ENCODE results near the gene FLAD1.
"Not testable (repeated sequence)": the region's sequence is repeated elsewhere in the genome, so short reads cannot be mapped to it uniquely, and the experiment has no call there.

Gene FLAD1

DNA sequence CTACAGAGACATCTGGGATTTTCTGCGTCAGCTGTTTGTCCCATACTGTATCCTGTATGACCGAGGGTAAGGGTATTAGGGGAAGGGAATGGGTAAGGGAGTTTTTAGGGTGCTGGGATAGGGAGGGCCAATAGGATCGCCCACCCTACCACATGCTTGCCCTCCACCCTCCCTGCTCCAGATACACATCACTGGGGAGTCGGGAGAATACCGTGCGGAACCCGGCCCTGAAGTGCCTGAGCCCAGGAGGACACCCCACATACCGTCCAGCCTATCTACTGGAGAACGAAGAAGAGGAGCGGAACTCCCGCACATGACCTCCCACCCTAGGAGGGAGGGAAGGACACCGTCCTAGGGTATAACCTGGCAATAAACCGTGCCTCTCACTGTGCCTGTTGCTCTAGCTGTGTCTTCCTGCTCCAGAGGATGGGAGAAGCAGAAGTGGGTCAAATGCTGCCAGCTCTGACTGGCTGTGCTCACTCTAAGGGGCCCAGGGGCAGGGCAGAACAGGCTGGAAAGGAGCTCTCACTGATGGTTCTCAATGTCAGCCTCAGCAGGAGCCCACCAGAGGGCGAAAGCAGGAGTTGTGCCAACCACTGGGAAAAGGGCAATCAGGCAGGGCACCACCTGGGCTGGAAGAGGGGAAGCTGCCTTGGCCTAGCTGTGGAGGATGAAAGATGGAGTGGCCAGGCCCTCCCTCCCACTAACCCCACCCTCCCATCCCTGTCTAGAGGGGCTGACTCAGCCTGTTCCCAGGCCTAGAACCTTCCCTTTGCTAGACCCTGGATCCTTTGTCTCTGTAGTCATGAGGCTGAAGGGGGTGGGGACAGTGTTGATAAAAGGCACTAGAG, 9.8 kb downstream of the FLAD1 start:
- DNase-seq = no peak

DNA sequence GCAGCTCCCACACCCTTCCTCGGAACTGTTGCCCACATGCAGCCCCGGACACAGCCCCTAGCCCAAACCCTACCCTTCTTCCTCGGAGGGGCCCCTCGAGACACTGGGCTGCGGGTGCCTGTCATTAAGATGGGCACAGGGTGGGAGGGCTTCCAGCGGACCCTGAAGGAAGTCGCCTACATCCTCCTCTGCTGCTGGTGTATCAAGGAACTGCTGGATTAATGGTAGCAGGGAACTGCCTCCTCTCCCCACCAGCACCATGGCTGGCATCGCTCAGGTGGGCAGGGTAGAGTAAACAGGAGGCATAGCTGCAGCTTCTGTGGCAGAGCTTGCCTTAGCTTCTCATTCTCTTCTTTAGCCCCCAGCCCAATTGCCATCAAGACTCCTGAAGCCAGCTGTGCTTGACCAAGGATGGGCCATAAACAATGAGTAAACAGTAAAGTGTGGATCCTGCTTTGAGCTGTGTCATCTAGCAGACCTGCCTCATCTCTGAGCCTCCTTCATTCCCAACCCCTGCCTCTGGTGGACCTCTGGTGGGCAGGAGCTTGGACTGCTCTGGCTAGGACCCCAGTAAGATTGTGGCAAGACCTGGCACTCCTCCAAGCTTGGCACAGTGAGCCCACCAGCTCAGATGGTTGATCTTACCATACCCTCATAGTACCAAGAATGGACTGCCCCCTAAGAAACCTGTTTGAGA, 10.6 kb downstream of the FLAD1 start, which contains the start of gene LENEP:
Gene LENEP, plus strand, starts transcription at position 15 of the 697 bp plus-strand sequence. Its CDS starts 22 bp downstream, at position 37.
- no peak for DNase-seq

DNA sequence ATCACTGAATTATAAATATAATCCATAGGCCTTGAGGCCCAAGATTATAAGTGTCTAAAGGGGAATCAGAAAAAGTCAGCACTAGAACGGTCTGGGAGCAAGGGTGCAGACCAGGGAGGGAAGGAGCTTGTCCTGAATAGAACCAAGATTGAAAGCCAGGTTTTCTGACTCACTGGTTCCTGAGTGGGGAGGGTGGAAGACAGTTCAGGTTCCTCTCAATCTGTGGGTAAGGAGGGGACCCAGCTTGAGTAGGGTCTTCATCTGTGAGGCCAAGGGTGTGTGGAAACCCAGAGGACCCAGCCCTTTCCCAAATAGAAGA, 11.1 kb downstream of the FLAD1 start:
- no peak for DNase-seq

DNA sequence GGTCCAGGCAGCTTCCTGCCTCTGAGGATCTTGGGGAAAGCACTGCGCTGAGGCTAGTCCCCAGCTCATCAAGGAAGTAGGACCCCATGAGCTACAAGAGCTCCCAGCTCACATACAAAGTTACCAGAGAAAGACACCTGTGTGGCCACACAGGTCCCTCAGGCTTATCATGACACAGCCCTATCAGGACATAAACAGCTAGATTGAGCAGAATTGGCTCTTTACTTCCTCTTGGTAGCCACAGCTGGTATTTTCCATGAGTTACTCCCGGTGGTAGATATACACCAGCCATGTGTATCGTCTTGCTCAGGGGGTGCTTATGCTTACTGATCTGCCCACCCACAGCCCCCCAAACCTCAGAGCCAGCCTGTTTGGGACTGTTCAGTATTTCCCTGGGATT, 11.4 kb downstream of the FLAD1 start:
- no peak for DNase-seq

GRCh38 chr1:154995301-154995983, 12.3 kb downstream of the FLAD1 start:
- DNase-seq = not testable (repeated sequence)

- DNase-seq = no peak
These were observed 14.0 kb downstream of the FLAD1 start for GRCh38 chr1:154996966-154997701.

- DNase-seq = no peak
These were observed 15.1 kb downstream of the FLAD1 start for GRCh38 chr1:154998201-154998780.

GRCh38 chr1:154998818-154999570, 15.8 kb downstream of the FLAD1 start:
- peak; percentile 90 for DNase-seq

DNA sequence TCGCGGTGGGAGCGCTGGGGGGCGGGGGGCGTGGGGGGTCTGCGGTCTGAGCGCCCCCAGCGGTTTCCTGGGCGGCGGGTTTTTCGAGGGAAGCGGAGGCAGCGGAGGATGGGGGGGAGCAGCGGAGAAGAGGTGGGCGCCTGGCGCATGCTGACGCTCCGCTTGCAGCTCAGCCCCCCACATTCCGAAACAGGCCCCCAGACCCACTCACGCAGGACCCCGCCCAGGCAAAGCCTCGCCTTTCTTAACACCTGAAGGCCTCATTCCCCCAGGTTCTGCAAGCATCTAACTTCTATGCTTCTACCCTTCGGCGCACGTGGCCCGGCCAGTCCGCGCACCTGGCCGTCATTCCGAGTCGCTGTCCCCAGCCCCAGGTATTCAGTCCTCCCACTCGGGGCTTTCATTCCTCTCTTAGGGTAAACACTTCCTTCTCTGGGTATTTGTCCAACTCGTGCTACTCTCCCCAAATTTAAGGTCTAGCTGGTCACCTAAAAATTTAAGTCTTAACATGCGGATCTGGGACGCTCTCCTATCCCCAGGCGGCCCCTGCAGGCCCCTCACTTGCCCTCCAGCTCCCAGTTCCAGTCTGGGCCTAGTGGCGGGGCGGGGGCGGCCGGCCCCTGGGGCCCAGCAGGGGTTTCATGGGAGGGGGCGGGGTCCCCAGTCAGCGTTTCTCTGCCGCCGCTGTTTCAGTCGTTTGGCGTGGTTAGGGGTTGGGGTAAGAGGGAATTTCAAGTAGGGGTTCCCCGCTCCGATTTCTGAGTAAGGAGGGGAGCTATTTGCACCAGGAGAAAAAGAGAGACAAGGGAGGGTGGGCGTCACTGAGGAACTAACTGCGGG, 16.6 kb downstream of the FLAD1 start:
- peak; percentile 85 for DNase-seq

- peak; percentile 74 for DNase-seq
These were observed 17.2 kb downstream of the FLAD1 start for GRCh38 chr1:155000411-155000725.

- peak; percentile 94 for DNase-seq
These were observed 17.7 kb downstream of the FLAD1 start for GRCh38 chr1:155000726-155001424.

DNA sequence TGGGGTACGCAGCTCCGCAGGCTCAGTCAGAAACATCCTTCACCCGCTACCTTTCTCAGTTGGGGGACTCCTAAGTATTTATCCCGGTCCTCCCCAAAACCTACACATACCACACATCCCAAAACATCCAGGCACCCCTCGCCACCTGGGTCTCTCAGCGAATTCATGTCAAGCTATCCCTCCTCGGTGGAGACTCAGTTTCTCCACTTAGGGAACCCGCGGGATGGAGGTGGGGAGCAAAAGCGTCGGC, 18.2 kb downstream of the FLAD1 start:
- no peak for DNase-seq

DNA sequence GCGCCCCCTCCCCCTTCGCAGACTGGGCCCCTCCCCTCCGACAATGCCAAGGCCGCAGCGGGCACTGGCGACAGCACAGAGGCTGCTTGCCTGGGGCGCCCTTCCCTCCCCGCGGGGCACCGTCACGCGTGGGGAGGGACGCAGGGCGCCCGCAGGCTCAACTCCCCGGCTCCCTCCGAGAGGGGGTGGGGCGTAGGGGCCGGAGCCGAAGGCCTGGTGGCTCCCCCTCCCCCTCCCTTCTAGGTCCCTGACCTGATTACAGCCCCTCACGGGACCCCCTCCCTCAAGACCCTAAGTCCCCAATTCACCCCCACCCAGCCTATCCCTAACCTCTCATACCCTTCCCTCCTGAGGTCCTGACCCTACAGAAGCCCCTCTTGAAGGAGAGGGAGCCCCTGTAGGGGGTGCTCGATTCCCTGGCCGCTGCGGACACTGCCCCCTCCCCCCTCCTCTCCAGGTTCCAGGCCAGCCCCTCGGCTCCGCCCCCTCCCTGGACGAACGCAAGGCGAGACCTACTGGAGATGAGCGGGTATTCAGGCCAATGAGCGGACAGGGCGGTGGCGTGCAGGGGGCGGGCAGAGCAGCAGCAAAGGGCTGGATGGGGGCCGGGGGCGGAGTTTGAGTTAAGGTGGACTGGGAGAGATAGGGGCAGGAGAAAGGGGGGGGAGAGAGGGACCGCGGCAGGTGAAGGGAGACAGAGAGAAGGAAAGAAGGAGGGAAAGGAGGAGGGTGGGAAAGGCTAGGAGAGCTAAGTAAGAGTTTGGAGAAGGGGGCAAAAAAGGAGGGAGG, 18.7 kb downstream of the FLAD1 start:
- DNase-seq = peak; percentile 99

GRCh38 chr1:155002464-155003226, 19.5 kb downstream of the FLAD1 start, which contains the start of gene ZBTB7B:
ZBTB7B (plus strand) TSS chr1:155002802; CDS start chr1:155014661, 11,859 bp downstream.
- peak; percentile 74 for DNase-seq

- DNase-seq = peak; percentile 78
These were observed 20.2 kb downstream of the FLAD1 start for GRCh38 chr1:155003227-155003765.

GRCh38 chr1:155003766-155004351, 20.7 kb downstream of the FLAD1 start:
- DNase-seq = peak; percentile 75

DNA sequence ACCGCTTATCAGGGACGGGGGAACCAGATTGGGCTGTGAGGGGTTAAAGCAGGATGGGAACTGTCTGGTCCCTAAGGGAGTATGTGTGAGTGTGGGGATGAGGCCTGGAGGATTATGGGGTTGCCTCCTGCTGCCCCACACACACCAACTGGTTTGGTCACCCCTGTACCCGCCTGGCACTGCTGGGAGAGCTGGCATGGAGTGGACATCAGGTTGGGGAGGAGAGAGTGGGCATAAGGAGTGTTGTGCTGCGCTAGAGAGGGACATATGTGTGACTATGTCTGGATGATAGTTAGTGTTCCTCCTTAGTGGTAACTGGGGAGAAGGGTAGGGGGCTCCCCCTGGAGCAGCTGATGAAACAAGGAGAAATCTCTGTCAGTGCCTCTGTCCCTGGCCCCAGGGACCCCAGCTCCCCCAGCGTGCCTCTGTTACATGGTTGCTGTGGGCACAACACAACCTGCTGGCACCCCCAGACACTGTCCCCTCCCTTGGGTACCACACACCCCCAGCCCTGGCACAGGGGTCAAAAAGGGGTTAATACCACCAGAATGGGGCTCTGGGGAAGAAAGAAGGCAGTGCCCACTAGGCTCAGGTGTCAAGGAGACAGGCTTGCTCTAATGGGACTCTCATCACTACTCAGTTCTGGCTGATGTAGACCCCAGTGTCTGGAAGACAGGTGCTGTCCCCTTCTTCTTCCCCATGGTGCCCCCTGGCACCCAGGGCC, 21.4 kb downstream of the FLAD1 start:
- DNase-seq = no peak
